Ovary (tissue), 3 donors: ENCODE measurements around the gene IGF2BP3.

Source experiments
- CTCF ChIP-seq, 3 donors: fragments of 450-650 bp in 2 of 3; fragments of 200-600 bp in 1 of 3; IDR thresholded peaks; one replicate each; pipeline versions ENCODE4 v1.5.1 to v1.8.0; 2016 to 2022; ENCODE audit warnings: antibody characterized with exemption in 3 of 3, mild to moderate bottlenecking in 1 of 3
- EP300 ChIP-seq: sonication (generic); formaldehyde crosslinking; IDR thresholded peaks from one replicate; pipeline ENCODE4 v1.6.1; 2017; ENCODE audit warnings: antibody characterized with exemption
- POLR2A ChIP-seq: fragments of 450-650 bp; IDR thresholded peaks from one replicate; pipeline ENCODE4 v1.6.1; 2017; ENCODE audit warnings: antibody characterized with exemption, mild to moderate bottlenecking, moderate library complexity
- donor health status: DM: no; HTN: no; CAD: no.

DNA sequence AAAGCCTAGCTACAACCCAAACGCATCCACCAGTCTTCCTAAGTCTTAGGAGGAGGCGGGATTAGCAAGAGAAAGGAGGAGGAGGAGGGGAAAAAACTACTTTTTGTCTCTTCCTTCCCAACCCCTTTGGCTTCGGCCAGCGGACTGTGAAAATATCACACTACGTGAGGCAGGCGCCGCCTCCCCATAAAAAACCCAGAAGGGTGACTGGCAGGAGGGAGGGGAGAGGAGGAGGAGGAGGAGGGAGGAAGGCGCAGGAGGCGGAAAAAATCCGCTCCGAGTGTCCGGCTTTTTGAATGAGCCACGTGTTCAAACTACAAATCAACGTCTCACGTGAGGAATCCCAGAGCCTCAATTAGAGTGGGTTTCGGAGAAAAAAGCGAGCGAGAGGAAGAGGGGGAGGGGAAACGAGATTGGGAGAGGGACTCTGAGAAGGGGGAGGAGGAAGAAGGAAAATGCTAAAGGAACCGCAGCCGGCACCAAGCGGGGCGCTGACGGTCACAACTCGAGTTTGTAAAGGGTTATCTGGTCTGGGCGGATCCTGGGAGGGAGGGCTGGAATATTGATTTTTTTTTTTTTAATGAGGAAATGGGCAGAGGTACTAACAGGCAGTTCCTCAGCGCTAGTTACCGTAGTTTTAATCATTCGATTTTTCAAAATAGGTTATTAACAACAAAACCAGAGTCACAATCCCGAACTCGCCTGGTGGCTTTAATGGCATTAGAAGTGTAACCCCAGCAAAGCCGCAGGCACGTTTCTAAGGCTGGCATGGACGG lies at the start of gene IGF2BP3:
- TF ChIP-seq CTCF (IDR thresholded peaks at IDR 0.05): no peak
- no peak for TF ChIP-seq POLR2A
- TF ChIP-seq EP300: no peak
